Right lobe of liver (tissue), 6 donors: ENCODE results near the gene PDE1C. TPM values are rescaled to one million over a fixed set of nuclear protein-coding genes. Genes with fewer than 3 reads are reported as not detected.

Experiments
- ATAC-seq, 4 donors: fragments of 200-7000 bp; cut with Tn5 transposase; one replicate each; pipeline ENCODE4 v1.9.1; 2020; ENCODE audit warnings: mild to moderate bottlenecking in 4 of 4, moderate library complexity in 4 of 4
- DNase-seq, 3 donors: peaks; one replicate each; pipeline ENCODE4 v3.0.0-alpha.2; 2020
- H3K27ac ChIP-seq, 3 donors: fragments of 200-600 bp; one replicate each; pipeline ENCODE4 v1.8.0; 2022
- H3K27me3 ChIP-seq, 2 donors: fragments of 200-600 bp; one replicate each; pipeline ENCODE4 v1.8.0; 2022
- H3K36me3 ChIP-seq, 4 donors: fragments of 200-600 bp; sonication (generic) in 1 of 4; one replicate each; pipeline versions ENCODE4 v1.5.1 to v1.8.0; 2017 to 2022; ENCODE audit warnings: control low read depth in 1 of 4
- H3K4me1 ChIP-seq, 4 donors: fragments of 200-600 bp; sonication (generic) in 1 of 4; one replicate each; pipeline versions ENCODE4 v1.5.1 to v1.8.0; 2017 to 2022; ENCODE audit warnings: control low read depth in 1 of 4
- H3K4me3 ChIP-seq, 3 donors: fragments of 200-600 bp; one replicate each; pipeline ENCODE4 v1.8.0; 2022
- H3K9me3 ChIP-seq, 4 donors: fragments of 200-600 bp; sonication (generic) in 1 of 4; one replicate each; pipeline versions ENCODE4 v1.5.1 to v1.8.0; 2017 to 2022; ENCODE audit warnings: control low read depth in 1 of 4
- CTCF ChIP-seq, 4 donors: fragments of 200-600 bp in 3 of 4; fragments of 450-650 bp in 1 of 4; IDR thresholded peaks; one replicate each; pipeline versions ENCODE4 v1.5.1 to v1.8.0; 2016 to 2022; ENCODE audit warnings: antibody characterized with exemption in 4 of 4, mild to moderate bottlenecking in 2 of 4
- POLR2A ChIP-seq: fragments of 450-650 bp; IDR thresholded peaks from one replicate; pipeline ENCODE4 v1.6.1; 2017; ENCODE audit warnings: antibody characterized with exemption, mild to moderate bottlenecking
- WGBS: methylation state at CpG from one replicate; pipeline ENCODE4 v1.1.6; 2018; ENCODE audit warnings: low coverage, low lambda C conversion rate; ENCODE audit not compliant: insufficient coverage; ENCODE audit errors: missing lambda C conversion rate; 5-methylcytosine and 5-hydroxymethylcytosine counted together
- intact Hi-C, 2 donors: fragments of 100-400 bp; cut with DNase I; formaldehyde crosslinking; loops; one replicate each; pipeline versions ENCODE4 v1.11.2 to v1.14.1; 2022
- total RNA-seq, 6 experiments: library from RNA; depleted of rRNA in 2 of 6; stranded (reverse); fragments of >200 nt in 2 of 6; fragmentation: NEBNext Ultra II Directional in 3 of 6; extraction: Animal tissue kit (Norgen Biotek cat#: 25700) in 3 of 6; gene quantifications; one replicate each; pipeline versions ENCODE4 v1.1.0 to v1.2.4, GENCODE V29; 2016 to 2023
- donor health status: DM: no; HTN: yes; CAD: no.
- donor health status: DM: no; HTN: no; CAD: no.
- donor health status: DM: no; HTN: no; CAD: no.
- donor health status: DM: no; HTN: yes; CAD: no.
- donor health status: DM: no; HTN: yes; CAD: no.

Gene PDE1C
- total RNA-seq, 6 experiments from 2014 or later = 0.02 TPM; not detected in 5

GRCh38 chr7:32033006-32033405 is 37.2 kb downstream of the PDE1C start:
- Histone ChIP-seq H3K4me3 (no peak overlapping the region), H3K27ac (no peak overlapping the region), H3K9me3 (no peaks in the 10 kb centered on the region), H3K27me3 (no peaks in the 10 kb centered on the region), H3K4me1 (no peaks in the 10 kb centered on the region), H3K36me3 (no peaks in the 10 kb centered on the region)
- no peak for TF ChIP-seq POLR2A
- TF ChIP-seq CTCF (IDR thresholded peaks at IDR 0.05) = no peak
- 65% methylated on average over 3 of the region's 3 CpGs for WGBS
- intact Hi-C loops = no loop called here
- ATAC-seq (no peak), DNase-seq (no peak)

- Histone ChIP-seq H3K36me3 (no peaks in the 10 kb centered on the region), H3K27me3 (no peaks in the 10 kb centered on the region), H3K4me3 (no peak overlapping the region), H3K9me3 (no peaks in the 10 kb centered on the region), H3K27ac (no peak overlapping the region), H3K4me1 (no peaks in the 10 kb centered on the region)
- intact Hi-C loops = no loop called here
- TF ChIP-seq POLR2A (no peak), CTCF (IDR thresholded peaks at IDR 0.05) (no peak)
- 24% methylated on average over 3 of the region's 4 CpGs for WGBS
- DNase-seq = no peak
- ATAC-seq = no peak
Observed at GRCh38 chr7:32032211-32032610, 38.0 kb downstream of the PDE1C start.

- no peaks in the 10 kb centered on the region for H3K4me1 ChIP-seq
- 30% methylated on average over 3 of the region's 3 CpGs for WGBS
- H3K9me3 ChIP-seq = no peaks in the 10 kb centered on the region
- TF ChIP-seq CTCF (IDR thresholded peaks at IDR 0.05) (no peak), POLR2A (no peak)
- H3K27me3 ChIP-seq = no peaks in the 10 kb centered on the region
- no peak overlapping the region for H3K27ac ChIP-seq
- DNase-seq (no peak), ATAC-seq (no peak)
- no peaks in the 10 kb centered on the region for H3K36me3 ChIP-seq
- intact Hi-C loops = no loop called here
- no peak overlapping the region for H3K4me3 ChIP-seq
Observed at GRCh38 chr7:32030904-32031692, 39.1 kb downstream of the PDE1C start.

GRCh38 chr7:32026083-32026425 is 44.2 kb downstream of the PDE1C start:
- TF ChIP-seq CTCF (IDR thresholded peaks at IDR 0.05) (no peak), POLR2A (no peak)
- WGBS = 63% methylated on average over 2 of the region's 5 CpGs
- Histone ChIP-seq H3K9me3 (no peaks in the 10 kb centered on the region), H3K4me1 (no peaks in the 10 kb centered on the region), H3K4me3 (no peak overlapping the region), H3K27ac (no peak overlapping the region), H3K27me3 (no peaks in the 10 kb centered on the region), H3K36me3 (no peaks in the 10 kb centered on the region)
- no peak for DNase-seq
- no peak for ATAC-seq
- intact Hi-C loops = no loop called here
